Subcutaneous adipose tissue (tissue), 4 donors: ENCODE results near the gene OR6F1. TPM values are rescaled to one million over a fixed set of nuclear protein-coding genes. Genes with fewer than 3 reads are reported as not detected.

Experiments used
- CTCF ChIP-seq: fragments of 450-650 bp; IDR thresholded peaks from one replicate; pipeline ENCODE4 v1.5.1; 2016; ENCODE audit warnings: low read depth, mild to moderate bottlenecking, control low read depth, antibody characterized with exemption, moderate library complexity
- total RNA-seq, 4 donors: library from RNA; depleted of rRNA; stranded (reverse); fragments of >200 nt; gene quantifications; one replicate each; pipeline ENCODE4 v1.1.0, GENCODE V29; 2016

OR6F1 gene
- total RNA-seq, result not detected

- TF ChIP-seq CTCF, result no peak
Measured at GRCh38 chr1:247716546-247716945, at the start of gene OR6F1. Gene OR6F1, minus strand, starts transcription at chr1:247716646. Its CDS starts 3,891 bp downstream, at chr1:247712755.

GRCh38 chr1:247760456-247760855 is 44.0 kb upstream of the OR6F1 start, which contains the start of gene OR1C1:
Gene OR1C1, minus strand, starts transcription at chr1:247760556. Its CDS starts 2,150 bp downstream, at chr1:247758406.
- no peak for TF ChIP-seq CTCF

GRCh38 chr1:247749870-247750269 is 33.4 kb upstream of the OR6F1 start:
- no peak for TF ChIP-seq CTCF

- TF ChIP-seq CTCF, result no peak
Measured at GRCh38 chr1:247748041-247748440, 31.6 kb upstream of the OR6F1 start, which contains the start of gene OR14A2. Gene OR14A2, minus strand, starts transcription at chr1:247748141.

- no peak for TF ChIP-seq CTCF
Measured at GRCh38 chr1:247747616-247748015, 31.2 kb upstream of the OR6F1 start.

GRCh38 chr1:247746391-247746935 is 30.0 kb upstream of the OR6F1 start:
- TF ChIP-seq CTCF, result no peak

GRCh38 chr1:247741756-247742155 is 25.3 kb upstream of the OR6F1 start:
- no peak for TF ChIP-seq CTCF
